HUES48 (cell line): ENCODE data around the gene CYP2W1.

ENCODE experiments used
- H3K27ac ChIP-seq: one replicate; pipeline ENCODE4 v1.7.0; 2013; ENCODE audit warnings: low read depth, low read length, inconsistent platforms
- H3K27me3 ChIP-seq: 2 replicates; pipeline ENCODE4 v1.6.1; 2013; ENCODE audit warnings: mild to moderate bottlenecking, low read length; ENCODE audit not compliant: control insufficient read depth, insufficient read depth
- H3K36me3 ChIP-seq: 2 replicates; pipeline ENCODE4 v1.6.1; 2013; ENCODE audit warnings: low read length; ENCODE audit not compliant: control insufficient read depth, insufficient read depth
- H3K4me1 ChIP-seq: 2 replicates; pipeline ENCODE4 v1.6.1; 2013; ENCODE audit warnings: mild to moderate bottlenecking, low read length; ENCODE audit not compliant: control insufficient read depth, insufficient read depth
- H3K4me3 ChIP-seq: 2 replicates; pipeline ENCODE4 v1.5.1; 2013; ENCODE audit warnings: mild to moderate bottlenecking, low read depth, low read length
- H3K9ac ChIP-seq: 2 replicates; pipeline ENCODE4 v1.6.1; 2013; ENCODE audit warnings: mild to moderate bottlenecking, low read depth, low read length, moderate library complexity
- H3K9me3 ChIP-seq: 2 replicates; pipeline ENCODE4 v1.6.1; 2013; ENCODE audit warnings: low read length; ENCODE audit not compliant: control insufficient read depth, insufficient read depth

CYP2W1 gene

DNA sequence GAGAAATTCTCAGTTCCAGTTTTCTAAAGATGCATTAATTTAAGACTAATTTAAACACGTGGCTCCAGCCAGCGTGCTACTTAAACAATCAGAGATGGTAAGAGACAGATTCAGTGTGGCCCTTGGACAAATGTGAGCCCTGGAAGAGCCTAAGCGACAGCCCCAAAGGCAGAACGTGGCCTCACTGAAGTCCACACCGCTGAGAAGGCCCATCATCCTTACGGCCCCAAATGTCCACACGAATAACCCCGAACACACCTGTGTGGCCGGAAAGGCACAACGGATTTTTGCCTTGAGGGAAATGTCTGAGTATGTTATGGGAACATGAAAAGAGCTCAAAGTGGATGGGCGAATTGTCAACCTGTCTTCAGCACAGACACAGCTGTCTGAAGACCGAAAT, 10.9 kb upstream of the CYP2W1 start:
- no peaks in the 10 kb centered on the region for H3K27me3 ChIP-seq
- peaks cover 47% of the 10 kb centered on the region for H3K36me3 ChIP-seq
- no peak overlapping the region for H3K27ac ChIP-seq
- H3K9me3 ChIP-seq, result no peaks in the 10 kb centered on the region
- H3K4me3 ChIP-seq, result no peak overlapping the region
- no peaks in the 10 kb centered on the region for H3K4me1 ChIP-seq
- no peak overlapping the region for H3K9ac ChIP-seq

DNA sequence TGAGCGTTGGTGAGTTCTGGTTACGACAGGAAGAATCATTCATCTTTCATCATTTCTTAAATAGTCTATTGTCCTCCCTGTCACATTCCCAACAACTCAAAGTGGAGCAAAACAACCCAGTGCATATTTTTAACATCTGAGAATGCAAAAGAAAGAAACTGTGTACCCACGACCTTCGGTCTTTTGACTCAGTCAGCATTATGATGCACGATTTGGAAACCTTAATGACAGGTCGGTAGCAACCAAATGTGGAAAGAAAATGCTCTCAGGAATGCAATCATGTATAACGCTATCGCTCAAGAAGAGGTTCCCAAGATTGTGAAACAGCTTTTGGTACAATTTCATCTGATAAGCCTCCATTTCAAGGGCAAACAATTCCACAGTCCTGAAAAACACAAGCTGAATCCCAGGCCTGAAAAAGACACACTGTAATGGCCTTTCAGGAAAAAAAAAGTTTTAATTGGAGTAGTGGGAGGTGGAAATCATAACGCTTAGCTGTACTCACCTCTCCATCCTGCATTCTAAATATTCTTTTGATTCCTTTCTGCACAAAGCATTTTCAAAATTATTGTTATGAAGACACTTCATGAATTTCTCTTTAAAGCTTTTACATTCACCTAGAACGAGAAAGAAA, 10.2 kb upstream of the CYP2W1 start:
- Histone ChIP-seq H3K27ac (no peak overlapping the region), H3K9ac (no peak overlapping the region), H3K9me3 (no peaks in the 10 kb centered on the region), H3K36me3 (peaks cover 42% of the 10 kb centered on the region), H3K4me1 (no peaks in the 10 kb centered on the region), H3K4me3 (no peak overlapping the region), H3K27me3 (no peaks in the 10 kb centered on the region)

DNA sequence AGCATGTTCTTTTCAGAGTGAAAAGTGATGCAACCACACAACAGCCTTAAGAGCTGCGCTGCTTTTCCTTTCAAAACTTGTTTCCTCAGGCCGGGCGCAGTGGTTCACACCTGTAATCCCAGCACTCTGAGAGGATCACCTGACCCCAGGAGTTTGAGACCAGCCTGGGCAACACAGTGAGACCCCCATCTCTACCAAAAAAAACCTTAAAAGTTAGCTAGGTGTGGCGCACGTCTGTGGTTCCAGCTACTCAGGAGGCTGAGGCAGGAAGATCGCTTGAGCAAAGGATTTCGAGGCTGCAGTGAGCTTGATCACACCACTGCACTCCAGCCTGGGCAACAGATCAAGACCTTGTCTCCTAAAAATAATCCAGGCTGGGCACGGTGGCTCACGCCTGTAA, 9.7 kb upstream of the CYP2W1 start:
- no peak overlapping the region for H3K9ac ChIP-seq
- H3K27me3 ChIP-seq, result no peaks in the 10 kb centered on the region
- H3K27ac ChIP-seq, result no peak overlapping the region
- no peak overlapping the region for H3K4me3 ChIP-seq
- no peaks in the 10 kb centered on the region for H3K9me3 ChIP-seq
- H3K4me1 ChIP-seq, result no peaks in the 10 kb centered on the region
- H3K36me3 ChIP-seq, result peaks cover 36% of the 10 kb centered on the region

DNA sequence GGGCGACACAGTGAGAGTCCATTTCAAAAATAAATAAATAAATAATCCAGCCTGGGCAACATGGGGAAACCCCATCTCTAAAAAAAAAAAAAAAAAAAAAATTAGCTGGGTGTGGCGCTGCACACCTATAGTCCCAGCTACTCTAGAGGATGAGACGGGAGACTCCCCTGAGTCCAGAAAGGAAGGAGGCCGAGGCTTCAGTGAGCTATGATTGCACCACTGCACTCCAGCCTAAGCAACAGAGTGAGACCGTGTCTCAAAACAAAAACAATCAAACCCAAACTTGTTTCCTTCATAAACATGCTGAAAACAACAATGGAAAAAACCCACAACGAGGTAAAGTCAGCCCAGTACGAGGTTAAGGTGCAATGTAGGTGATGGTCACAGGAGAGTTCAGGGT, 8.8 kb upstream of the CYP2W1 start:
- Histone ChIP-seq H3K27ac (no peak overlapping the region), H3K9ac (peak overlapping the region; percentile 83; the same call in 1 of the 2 replicates), H3K9me3 (no peaks in the 10 kb centered on the region), H3K27me3 (no peaks in the 10 kb centered on the region), H3K4me3 (peak overlapping the region; percentile 93), H3K36me3 (peaks cover 28% of the 10 kb centered on the region), H3K4me1 (no peaks in the 10 kb centered on the region)

DNA sequence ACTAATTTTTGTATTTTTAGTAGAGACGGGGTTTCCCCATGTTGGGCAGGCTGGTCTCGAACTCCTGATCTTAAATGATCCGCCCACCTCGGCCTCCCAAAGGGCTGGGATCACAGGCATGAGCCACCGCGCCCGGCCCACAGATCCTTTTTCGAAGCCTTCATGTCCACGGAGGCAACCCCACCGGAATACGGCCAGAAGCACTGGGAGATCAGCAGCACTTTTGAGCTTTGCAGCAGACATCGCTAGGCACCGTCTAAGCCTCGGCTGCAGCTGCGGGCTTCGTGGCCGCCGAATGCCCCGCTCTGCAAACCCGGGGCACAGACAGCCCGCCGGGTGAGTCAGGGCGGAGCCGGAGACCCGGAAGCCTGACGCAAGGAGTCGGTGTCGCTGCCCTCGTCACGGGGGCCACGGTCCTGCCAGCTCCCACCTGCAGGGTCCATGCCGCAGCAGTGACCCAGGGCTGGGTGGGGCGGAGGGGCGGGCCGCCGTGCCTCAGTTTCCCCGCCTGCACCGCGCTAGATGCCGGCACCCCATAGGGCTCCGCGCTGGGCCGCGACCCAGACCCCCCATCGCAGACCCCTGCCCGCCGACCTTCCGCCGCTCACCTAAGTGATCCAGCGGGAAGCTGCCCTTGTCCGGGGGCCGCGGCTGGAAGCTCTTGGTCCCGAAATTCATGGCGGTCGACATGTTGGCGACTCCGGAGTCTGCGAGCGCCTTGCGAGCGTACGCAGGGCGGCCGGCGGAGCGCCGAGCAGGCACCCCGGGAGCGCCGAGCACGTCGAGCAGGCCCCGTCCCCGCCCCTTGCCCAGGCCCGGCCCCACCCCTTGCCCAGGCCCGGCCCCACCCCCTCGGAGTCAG, 7.9 kb upstream of the CYP2W1 start, which contains the start of gene COX19:
TSS of gene COX19 (minus strand) at position 730 of the 862 bp plus-strand sequence. CDS start at position 690, 40 bp downstream.
- H3K9me3 ChIP-seq, result no peaks in the 10 kb centered on the region
- H3K4me1 ChIP-seq, result no peaks in the 10 kb centered on the region
- peak within 1 kb of the TSS; percentile 83 for H3K9ac ChIP-seq
- H3K36me3 ChIP-seq, result peaks cover 23% of the 10 kb centered on the region
- H3K27ac ChIP-seq, result peak within 1 kb of the TSS; percentile 89
- H3K27me3 ChIP-seq, result no peaks in the 10 kb centered on the region
- peak within 1 kb of the TSS; percentile 93 for H3K4me3 ChIP-seq

DNA sequence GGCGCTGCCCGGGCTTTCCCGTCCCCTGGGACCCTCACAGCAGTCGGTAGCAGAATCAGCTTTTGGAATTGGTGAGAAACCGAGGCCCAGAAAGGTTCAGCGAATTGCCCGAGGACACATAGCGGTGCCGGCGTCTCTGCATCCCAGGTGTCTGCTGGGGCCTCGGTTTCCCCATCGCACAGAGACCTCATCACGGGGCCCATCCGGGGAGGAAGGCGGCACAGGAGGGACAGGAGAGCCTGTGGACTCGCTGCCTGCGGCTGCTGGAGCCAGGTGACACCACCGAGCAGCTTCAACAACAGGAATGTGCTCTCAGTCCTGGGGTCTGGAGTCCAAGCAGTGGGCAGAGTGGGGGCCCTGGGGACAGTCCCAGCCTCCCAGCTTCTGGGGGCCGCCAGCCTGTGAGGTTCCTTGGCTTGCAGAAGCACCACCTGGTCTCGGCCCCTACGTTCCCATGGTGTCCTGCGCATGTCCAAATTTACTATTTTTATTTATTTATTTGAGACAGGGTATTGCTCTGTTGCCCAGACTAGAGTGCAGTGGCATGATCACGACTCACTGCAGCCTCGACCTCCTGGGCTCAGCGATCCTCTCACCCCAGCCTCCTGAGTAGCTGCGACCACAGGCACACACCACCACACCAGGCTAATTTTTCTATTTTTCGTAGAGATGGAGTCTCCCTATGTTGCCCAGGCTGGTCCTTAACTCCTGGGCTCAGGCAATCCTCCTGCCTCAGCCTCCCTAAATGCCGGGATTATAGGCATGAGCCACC, 7.1 kb upstream of the CYP2W1 start:
- Histone ChIP-seq H3K27me3 (no peaks in the 10 kb centered on the region), H3K36me3 (peaks cover 21% of the 10 kb centered on the region), H3K4me3 (peak overlapping the region; percentile 93), H3K4me1 (no peaks in the 10 kb centered on the region), H3K9me3 (no peaks in the 10 kb centered on the region), H3K9ac (no peak overlapping the region), H3K27ac (no peak overlapping the region)

DNA sequence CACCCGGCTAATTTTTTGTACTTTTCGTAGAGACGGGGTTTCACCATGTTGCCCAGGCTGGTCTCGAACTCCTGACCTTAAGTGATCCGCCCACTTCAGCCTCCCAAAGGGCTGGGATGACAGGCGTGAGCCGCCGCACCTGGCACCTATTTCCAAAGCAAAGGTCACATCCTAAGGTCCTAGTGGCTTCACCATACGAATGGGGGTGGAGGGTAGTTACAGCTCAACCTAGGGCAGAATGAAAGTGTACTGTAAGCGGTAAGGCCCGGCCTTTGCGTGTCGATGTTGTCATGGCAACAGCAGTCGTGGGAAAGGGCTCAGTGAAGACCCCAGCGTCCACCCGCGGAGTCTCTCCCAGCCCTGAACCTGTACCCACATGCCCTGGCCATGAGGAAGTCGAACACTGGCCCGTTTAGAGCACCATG, 6.1 kb upstream of the CYP2W1 start:
- no peaks in the 10 kb centered on the region for H3K9me3 ChIP-seq
- no peak overlapping the region for H3K4me3 ChIP-seq
- no peaks in the 10 kb centered on the region for H3K4me1 ChIP-seq
- H3K9ac ChIP-seq, result no peak overlapping the region
- no peak overlapping the region for H3K27ac ChIP-seq
- H3K27me3 ChIP-seq, result no peaks in the 10 kb centered on the region
- peaks cover 15% of the 10 kb centered on the region for H3K36me3 ChIP-seq

DNA sequence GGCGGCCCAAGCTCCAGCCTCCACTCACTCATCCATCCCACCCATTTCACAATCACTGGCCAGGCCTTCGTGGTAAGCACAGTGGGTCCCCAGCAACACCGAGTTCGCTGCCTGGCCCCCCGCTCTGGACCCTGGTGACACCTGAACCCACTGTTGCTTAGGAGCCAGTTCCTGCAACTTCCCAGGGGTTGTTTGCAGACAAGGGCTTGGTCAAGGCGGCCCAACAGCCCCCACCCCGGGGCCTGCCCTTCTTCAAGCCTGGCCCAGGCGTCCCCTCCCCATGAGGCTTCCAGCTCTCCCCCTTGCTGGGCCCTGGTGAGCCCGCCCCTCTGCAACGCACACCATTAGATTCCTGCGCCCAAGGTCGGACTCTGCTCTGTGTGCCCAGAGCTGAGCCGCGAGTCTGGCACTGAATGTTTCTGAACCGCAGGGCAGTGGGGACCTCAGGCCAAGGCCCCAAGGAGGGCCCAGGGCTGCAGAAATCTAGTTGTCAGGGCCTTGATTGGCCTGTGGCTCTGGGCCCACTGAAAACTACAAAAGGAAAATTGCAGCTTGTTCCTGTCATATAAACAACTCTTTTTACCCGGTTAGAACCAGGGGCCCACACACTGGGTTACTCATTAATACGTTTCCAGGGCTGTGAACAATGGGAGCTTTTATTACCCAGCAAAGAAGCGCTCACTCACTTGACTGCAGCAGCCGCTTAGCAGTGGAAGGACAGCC, 5.5 kb upstream of the CYP2W1 start:
- Histone ChIP-seq H3K9me3 (no peaks in the 10 kb centered on the region), H3K36me3 (peaks cover 9% of the 10 kb centered on the region), H3K9ac (no peak overlapping the region), H3K4me3 (no peak overlapping the region), H3K4me1 (no peaks in the 10 kb centered on the region), H3K27ac (peak overlapping the region; percentile 57), H3K27me3 (no peaks in the 10 kb centered on the region)

DNA sequence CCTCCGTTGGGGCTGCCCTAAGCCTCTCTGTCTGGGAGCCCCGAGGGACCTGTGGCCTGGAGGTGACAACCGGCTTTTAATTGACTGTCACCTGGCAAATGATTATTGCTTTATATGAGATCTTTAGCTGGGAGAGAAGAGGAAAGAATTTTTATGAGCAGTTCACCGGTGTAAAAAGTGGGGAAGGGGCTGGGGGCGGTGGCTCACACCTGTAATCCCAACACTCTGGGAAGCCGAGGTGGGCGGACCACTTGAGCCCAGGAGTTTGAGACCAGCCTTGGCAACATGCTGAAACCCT, 5.0 kb upstream of the CYP2W1 start:
- no peak overlapping the region for H3K9ac ChIP-seq
- no peaks in the 10 kb centered on the region for H3K4me1 ChIP-seq
- H3K36me3 ChIP-seq, result peaks cover 4% of the 10 kb centered on the region
- no peaks in the 10 kb centered on the region for H3K9me3 ChIP-seq
- no peak overlapping the region for H3K4me3 ChIP-seq
- H3K27me3 ChIP-seq, result no peaks in the 10 kb centered on the region
- H3K27ac ChIP-seq, result no peak overlapping the region

DNA sequence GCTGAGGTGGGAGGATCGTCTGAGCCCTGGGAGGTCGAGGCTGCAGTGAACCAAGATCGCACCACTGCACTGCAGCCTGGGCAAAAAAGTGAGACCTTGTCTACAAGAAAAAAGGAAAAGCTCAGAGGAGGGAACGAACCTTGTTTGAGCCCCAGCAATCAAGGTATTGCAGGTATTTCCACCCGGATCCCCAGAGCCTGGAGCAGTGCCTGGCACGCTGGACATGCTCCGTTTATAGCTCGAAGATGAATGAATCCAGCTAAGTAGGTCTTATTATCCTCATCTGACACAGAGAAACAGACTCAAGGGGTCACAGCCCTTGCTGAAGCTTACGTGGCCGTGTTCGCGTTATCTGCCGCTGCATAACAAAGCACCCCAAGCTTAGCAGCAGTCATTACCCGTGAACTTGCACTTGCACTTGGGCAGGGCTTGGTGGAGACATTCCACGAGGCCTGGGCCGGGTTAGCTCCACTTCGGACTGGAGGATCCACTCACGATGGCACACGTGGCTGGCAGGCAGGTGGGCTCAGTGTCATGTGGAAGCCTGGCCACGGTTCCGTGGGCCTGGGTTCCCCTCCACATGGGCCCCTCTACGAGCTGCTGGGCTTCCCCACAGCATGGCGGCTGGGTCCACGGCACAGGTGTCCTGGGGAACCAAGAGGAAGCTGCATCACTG, 4.4 kb upstream of the CYP2W1 start:
- H3K4me3 ChIP-seq, result no peak overlapping the region
- H3K4me1 ChIP-seq, result no peaks in the 10 kb centered on the region
- H3K9ac ChIP-seq, result no peak overlapping the region
- no peaks in the 10 kb centered on the region for H3K27me3 ChIP-seq
- H3K9me3 ChIP-seq, result no peaks in the 10 kb centered on the region
- H3K27ac ChIP-seq, result no peak overlapping the region
- H3K36me3 ChIP-seq, result no peaks in the 10 kb centered on the region
